Neural progenitor cell (in vitro differentiated cells): ENCODE measurements around the gene CCR4. TPM values are rescaled to one million over a fixed set of nuclear protein-coding genes. Genes with fewer than 3 reads are reported as not detected.

Experiments used
- DNase-seq: peaks from one replicate; pipeline ENCODE4 v3.0.0-alpha.2; 2016; ENCODE audit warnings: low spot score
- H2AFZ ChIP-seq: fragments of 200-600 bp; sonication (generic); replicated peaks from 2 replicates; pipeline ENCODE4 v1.6.1; 2016; ENCODE audit warnings: antibody characterized with exemption
- H3F3A ChIP-seq: fragments of 200-600 bp; sonication (generic); 2 replicates; pipeline ENCODE4 v1.6.1; 2016; ENCODE audit warnings: antibody characterized with exemption, low read depth
- H3K27ac ChIP-seq: fragments of 200-600 bp; sonication (generic); 2 replicates; pipeline ENCODE4 v1.5.1; 2016; ENCODE audit warnings: mild to moderate bottlenecking
- H3K27me3 ChIP-seq: fragments of 200-600 bp; sonication (generic); 2 replicates; pipeline ENCODE4 v1.6.1; 2016; ENCODE audit warnings: mild to moderate bottlenecking, moderate library complexity
- H3K36me3 ChIP-seq: fragments of 200-600 bp; sonication (generic); 2 replicates; pipeline ENCODE4 v1.5.1; 2016
- H3K4me1 ChIP-seq: fragments of 200-600 bp; sonication (generic); 2 replicates; pipeline ENCODE4 v1.6.1; 2016; ENCODE audit warnings: mixed run types
- H3K4me2 ChIP-seq: fragments of 200-600 bp; sonication (generic); 2 replicates; pipeline ENCODE4 v1.6.1; 2016
- H3K4me3 ChIP-seq: fragments of 200-600 bp; sonication (generic); 2 replicates; pipeline ENCODE4 v1.5.1; 2016
- H3K79me2 ChIP-seq: fragments of 200-600 bp; sonication (generic); 2 replicates; pipeline ENCODE4 v1.6.1; 2016; ENCODE audit warnings: low read depth
- H3K9ac ChIP-seq: fragments of 200-600 bp; sonication (generic); 2 replicates; pipeline ENCODE4 v1.6.1; 2016
- H3K9me3 ChIP-seq: fragments of 200-600 bp; sonication (generic); 2 replicates; pipeline ENCODE4 v1.5.1; 2016; ENCODE audit warnings: low read depth
- H4K20me1 ChIP-seq: fragments of 200-600 bp; sonication (generic); 2 replicates; pipeline ENCODE4 v1.6.1; 2016; ENCODE audit warnings: low read depth
- H3K27ac Mint-ChIP-seq: 3 replicates; pipeline ENCODE4 v1.8.0; 2021; ENCODE audit warnings: mixed read lengths
- H3K27me3 Mint-ChIP-seq: 2 replicates; pipeline ENCODE4 v1.8.0; 2022; ENCODE audit warnings: low read depth, mild to moderate bottlenecking, inconsistent platforms, moderate library complexity, mixed read lengths; ENCODE audit not compliant: insufficient read depth
- H3K36me3 Mint-ChIP-seq: 3 replicates; pipeline ENCODE4 v1.8.0; 2021; ENCODE audit warnings: mixed read lengths
- H3K4me1 Mint-ChIP-seq: 3 replicates; pipeline ENCODE4 v1.8.0; 2021; ENCODE audit warnings: mixed read lengths
- H3K4me3 Mint-ChIP-seq: 3 replicates; pipeline ENCODE4 v1.8.0; 2021; ENCODE audit warnings: mild to moderate bottlenecking, moderate library complexity, mixed read lengths
- H3K9me3 Mint-ChIP-seq: 3 replicates; pipeline ENCODE4 v1.8.0; 2020; ENCODE audit warnings: mixed read lengths
- EZH2 ChIP-seq: fragments of 200-600 bp; sonication (generic); IDR thresholded peaks from 2 replicates; pipeline ENCODE4 v1.6.1; 2017; ENCODE audit warnings: antibody characterized with exemption, mild to moderate bottlenecking, moderate library complexity
- EZH2phosphoT487 ChIP-seq: fragments of 200-600 bp; sonication (generic); IDR thresholded peaks from 2 replicates; pipeline ENCODE4 v1.6.1; 2017; ENCODE audit warnings: antibody characterized with exemption
- total RNA-seq: library from RNA; depleted of rRNA; stranded (reverse); fragments of >200 nt; gene quantifications from 2 replicates; pipeline ENCODE4 v1.2.3, GENCODE V29; 2015; ENCODE audit warnings: low replicate concordance
- TF ChIP-seq, protein P1 (sequence below): fragments of 200-600 bp; sonication (generic); IDR thresholded peaks from 2 replicates; pipeline ENCODE4 v1.5.1; 2017; ENCODE audit warnings: antibody characterized with exemption, mild to moderate bottlenecking

Gene CCR4
- total RNA-seq, 1 donor from 2014 or later, result not detected

DNA sequence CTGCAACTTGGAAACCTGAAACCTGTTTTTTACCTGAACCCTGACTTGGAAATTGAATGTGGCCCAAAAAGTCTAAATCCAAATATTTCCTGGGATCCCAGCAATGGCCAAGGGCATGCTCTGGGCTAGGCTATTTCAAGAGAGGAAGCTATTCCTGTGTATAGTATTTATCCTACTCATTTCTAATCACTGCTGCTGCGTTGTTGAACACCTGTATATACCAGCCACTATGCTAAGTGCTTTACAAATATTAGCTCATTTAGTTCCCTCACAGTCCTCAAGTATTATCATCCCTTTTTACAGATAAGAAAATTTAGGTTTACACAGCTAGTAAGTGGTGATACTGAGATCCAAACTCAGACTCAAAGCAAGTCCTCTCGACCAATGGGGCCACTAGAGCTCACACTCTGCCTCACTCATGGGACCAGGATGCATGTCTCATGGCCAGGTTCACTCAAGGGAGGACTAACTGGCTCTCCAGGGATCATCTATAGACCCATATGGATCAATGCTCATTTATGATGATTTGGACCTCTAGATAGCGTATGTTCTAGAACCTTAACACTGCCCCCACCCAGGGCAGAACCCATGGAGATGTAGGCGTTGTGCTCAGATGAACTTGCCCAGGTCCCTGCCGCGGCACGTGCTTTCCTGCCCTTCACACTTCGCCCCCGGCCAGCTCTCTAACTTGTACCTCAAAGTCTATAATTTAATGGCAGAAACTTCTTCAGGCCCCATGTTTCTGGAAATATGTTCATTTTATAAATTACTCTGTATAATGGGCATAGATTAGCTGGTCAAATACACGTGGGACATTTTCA is 2.6 kb upstream of the CCR4 start:
- Histone ChIP-seq H3K79me2 (no peaks in the 10 kb centered on the region), H3K4me1 (no peaks in the 10 kb centered on the region), H3K27ac (no peak overlapping the region), H3K27me3 (no peaks in the 10 kb centered on the region), H4K20me1 (no peaks in the 10 kb centered on the region), H2AFZ (no peak overlapping the region), H3K36me3 (no peaks in the 10 kb centered on the region), H3K4me3 (no peak overlapping the region), H3K4me2 (no peak overlapping the region), H3K9ac (no peak overlapping the region), H3F3A (peaks cover 6% of the 10 kb centered on the region), H3K9me3 (no peaks in the 10 kb centered on the region)
- no peak overlapping the region for H3K4me3 Mint-ChIP-seq
- H3K27ac Mint-ChIP-seq, result no peak overlapping the region
- TF ChIP-seq EZH2phosphoT487, result no peak
- TF ChIP-seq EZH2, result no peak
- TF ChIP-seq, protein P1, sequence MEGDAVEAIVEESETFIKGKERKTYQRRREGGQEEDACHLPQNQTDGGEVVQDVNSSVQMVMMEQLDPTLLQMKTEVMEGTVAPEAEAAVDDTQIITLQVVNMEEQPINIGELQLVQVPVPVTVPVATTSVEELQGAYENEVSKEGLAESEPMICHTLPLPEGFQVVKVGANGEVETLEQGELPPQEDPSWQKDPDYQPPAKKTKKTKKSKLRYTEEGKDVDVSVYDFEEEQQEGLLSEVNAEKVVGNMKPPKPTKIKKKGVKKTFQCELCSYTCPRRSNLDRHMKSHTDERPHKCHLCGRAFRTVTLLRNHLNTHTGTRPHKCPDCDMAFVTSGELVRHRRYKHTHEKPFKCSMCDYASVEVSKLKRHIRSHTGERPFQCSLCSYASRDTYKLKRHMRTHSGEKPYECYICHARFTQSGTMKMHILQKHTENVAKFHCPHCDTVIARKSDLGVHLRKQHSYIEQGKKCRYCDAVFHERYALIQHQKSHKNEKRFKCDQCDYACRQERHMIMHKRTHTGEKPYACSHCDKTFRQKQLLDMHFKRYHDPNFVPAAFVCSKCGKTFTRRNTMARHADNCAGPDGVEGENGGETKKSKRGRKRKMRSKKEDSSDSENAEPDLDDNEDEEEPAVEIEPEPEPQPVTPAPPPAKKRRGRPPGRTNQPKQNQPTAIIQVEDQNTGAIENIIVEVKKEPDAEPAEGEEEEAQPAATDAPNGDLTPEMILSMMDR, result no peak
- H3K4me1 Mint-ChIP-seq, result no peaks in the 10 kb centered on the region
- no peaks in the 10 kb centered on the region for H3K9me3 Mint-ChIP-seq
- H3K27me3 Mint-ChIP-seq, result no peaks in the 10 kb centered on the region
- no peaks in the 10 kb centered on the region for H3K36me3 Mint-ChIP-seq
- DNase-seq, result no peak

DNA sequence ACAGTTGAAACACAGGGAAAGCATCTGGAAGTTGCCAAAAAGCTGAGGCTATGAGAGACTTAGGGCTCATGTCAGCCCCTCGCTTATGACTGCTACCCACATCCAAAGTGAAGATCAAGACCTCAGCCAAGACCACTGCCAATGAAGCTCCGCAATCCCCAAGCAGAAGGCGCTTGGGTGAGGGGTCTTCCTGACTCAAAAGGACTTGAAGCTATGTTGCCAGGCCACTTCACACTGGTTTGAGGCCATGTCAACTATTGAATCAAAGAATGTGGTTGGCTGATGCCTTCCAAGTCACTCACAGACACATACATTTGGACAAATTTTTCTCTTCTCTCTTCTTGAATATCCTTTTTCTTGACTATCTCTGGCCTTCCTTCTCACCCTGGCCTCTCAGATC is 928 bp upstream of the CCR4 start:
- Histone ChIP-seq H3K27ac (no peak overlapping the region), H3K79me2 (no peaks in the 10 kb centered on the region), H2AFZ (no peak overlapping the region), H3K9me3 (no peaks in the 10 kb centered on the region), H3K4me3 (no peak overlapping the region), H3K9ac (no peak overlapping the region), H3K4me1 (no peaks in the 10 kb centered on the region), H3F3A (peaks cover 4% of the 10 kb centered on the region), H3K36me3 (no peaks in the 10 kb centered on the region), H4K20me1 (no peaks in the 10 kb centered on the region), H3K4me2 (no peak overlapping the region), H3K27me3 (no peaks in the 10 kb centered on the region)
- H3K36me3 Mint-ChIP-seq, result no peaks in the 10 kb centered on the region
- H3K27ac Mint-ChIP-seq, result no peak overlapping the region
- no peak overlapping the region for H3K4me3 Mint-ChIP-seq
- H3K4me1 Mint-ChIP-seq, result no peaks in the 10 kb centered on the region
- no peaks in the 10 kb centered on the region for H3K27me3 Mint-ChIP-seq
- no peak for DNase-seq
- TF ChIP-seq, protein P1, result no peak
- TF ChIP-seq EZH2phosphoT487 (no peak), EZH2 (no peak)
- no peaks in the 10 kb centered on the region for H3K9me3 Mint-ChIP-seq

DNA sequence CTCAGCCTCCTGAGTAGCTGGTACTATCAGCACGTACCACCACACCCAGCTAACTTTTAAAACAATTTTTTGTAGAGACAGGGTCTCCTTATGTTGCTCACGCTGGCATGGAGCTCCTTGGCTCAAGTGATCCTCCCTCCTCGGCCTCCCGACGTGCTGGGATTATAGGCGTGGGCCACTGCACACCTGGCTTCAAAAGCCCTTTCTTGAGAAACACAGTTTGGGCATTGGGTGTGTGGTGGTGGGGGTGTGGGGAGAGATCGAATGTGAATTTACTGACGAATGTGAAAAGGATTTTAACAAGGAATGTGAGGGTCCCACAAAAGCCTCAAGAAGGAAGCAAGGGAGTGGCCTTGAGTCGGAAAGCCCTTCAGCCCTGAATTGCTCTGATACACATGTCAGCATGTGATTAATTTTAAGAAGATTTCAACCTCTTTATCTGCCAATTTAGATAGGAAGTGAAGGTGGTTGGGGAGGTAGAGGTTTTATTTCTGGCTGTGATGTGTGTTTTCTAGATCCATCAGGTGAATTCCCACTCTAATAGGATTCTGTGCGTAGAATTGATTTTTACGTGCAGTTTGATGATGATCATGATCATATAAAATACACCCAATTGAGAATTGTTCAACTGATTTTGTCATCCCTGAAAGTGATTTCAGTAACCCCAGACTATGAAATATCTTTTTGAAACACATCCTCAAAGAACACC is 1.1 kb downstream of the CCR4 start:
- Histone ChIP-seq H4K20me1 (no peaks in the 10 kb centered on the region), H3K27ac (no peak overlapping the region), H2AFZ (no peak overlapping the region), H3K4me3 (no peak overlapping the region), H3F3A (no peaks in the 10 kb centered on the region), H3K79me2 (no peaks in the 10 kb centered on the region), H3K9me3 (no peaks in the 10 kb centered on the region), H3K4me2 (no peak overlapping the region), H3K36me3 (no peaks in the 10 kb centered on the region), H3K9ac (no peak overlapping the region), H3K27me3 (no peaks in the 10 kb centered on the region), H3K4me1 (no peaks in the 10 kb centered on the region)
- H3K36me3 Mint-ChIP-seq, result no peaks in the 10 kb centered on the region
- H3K27me3 Mint-ChIP-seq, result no peaks in the 10 kb centered on the region
- no peaks in the 10 kb centered on the region for H3K9me3 Mint-ChIP-seq
- no peaks in the 10 kb centered on the region for H3K4me1 Mint-ChIP-seq
- TF ChIP-seq EZH2phosphoT487 (no peak), EZH2 (no peak)
- TF ChIP-seq, protein P1, result no peak
- DNase-seq, result no peak
- H3K4me3 Mint-ChIP-seq, result no peak overlapping the region
- H3K27ac Mint-ChIP-seq, result no peak overlapping the region
